ENCODE results near the gene FADS3. TPM values are rescaled to one million over a fixed set of nuclear protein-coding genes. Genes with fewer than 3 reads are reported as not detected.
A peak's percentile ranks its signal among the peaks of the same experiment; 100 is the strongest.

The FADS3 gene
- total and polyA plus RNA-seq, 9 of the 15 experiments (the other 6 are each of a cell fraction or from before 2014, with no cell fraction given): 0.97 to 148 (median 92.7) TPM

DNA sequence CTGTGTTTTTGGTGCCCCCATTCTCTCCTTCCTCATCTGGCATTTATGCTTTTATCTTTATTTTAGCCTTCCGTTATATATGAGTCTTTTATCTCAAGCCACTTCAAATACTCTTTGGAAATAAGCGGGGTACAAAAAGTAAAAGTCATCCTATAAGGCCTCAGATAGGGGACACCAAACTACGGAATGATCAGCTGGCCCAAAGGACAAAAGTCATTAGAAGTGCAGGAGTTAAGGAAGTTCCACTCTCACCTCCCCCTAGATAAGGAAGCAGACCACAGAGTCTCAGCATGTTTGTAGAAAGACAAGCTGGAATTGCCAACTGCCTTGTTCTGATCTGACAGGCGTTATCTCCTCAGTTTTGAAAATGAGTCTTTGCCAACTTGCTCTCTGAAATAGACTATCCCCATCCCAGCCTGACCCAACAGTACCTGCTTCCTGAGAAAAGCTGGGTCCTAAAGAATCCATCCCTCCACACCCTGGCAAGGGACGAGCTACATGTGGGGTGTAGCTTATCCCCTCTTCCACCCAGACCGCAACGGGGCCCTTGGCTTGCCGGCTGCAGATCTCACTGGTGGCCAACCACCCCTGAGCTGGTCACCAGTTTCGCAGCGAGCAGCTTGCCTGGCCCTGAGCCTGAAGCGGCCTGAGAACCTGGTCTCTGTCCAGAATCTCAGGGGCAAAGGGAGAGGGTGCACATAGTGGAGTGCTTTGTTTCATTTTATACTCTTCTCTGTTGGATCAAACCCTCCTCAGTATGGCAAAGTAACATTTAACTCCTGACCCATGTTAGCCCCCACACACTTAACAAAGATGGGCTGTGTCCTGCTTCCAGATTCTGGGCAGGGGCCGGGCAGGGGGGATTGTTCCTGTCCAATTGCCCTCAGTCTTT is 49.5 kb downstream of the FADS3 start (continued):
- TF ChIP-seq ZNF830 (CRISPR knock-in tag; IDR thresholded peaks at IDR 0.05): no peak
- peak; percentile 22; the same call in 1 of the 2 replicates for TF ChIP-seq PHF8 (IDR thresholded peaks at IDR 0.05; ENCODE audit: borderline replicate concordance, low read length)
- TF ChIP-seq ZNF407 (IDR thresholded peaks at IDR 0.05; ENCODE audit: low read depth): peak; percentile 76
- peak; percentile 64; the same call in 1 of the 2 replicates for TF ChIP-seq ZNF197 (CRISPR knock-in tag; IDR thresholded peaks at IDR 0.05; ENCODE audit: low read depth)
- peak; percentile 75 for TF ChIP-seq ZNF316 (IDR thresholded peaks at IDR 0.05)
- TF ChIP-seq, protein P1, sequence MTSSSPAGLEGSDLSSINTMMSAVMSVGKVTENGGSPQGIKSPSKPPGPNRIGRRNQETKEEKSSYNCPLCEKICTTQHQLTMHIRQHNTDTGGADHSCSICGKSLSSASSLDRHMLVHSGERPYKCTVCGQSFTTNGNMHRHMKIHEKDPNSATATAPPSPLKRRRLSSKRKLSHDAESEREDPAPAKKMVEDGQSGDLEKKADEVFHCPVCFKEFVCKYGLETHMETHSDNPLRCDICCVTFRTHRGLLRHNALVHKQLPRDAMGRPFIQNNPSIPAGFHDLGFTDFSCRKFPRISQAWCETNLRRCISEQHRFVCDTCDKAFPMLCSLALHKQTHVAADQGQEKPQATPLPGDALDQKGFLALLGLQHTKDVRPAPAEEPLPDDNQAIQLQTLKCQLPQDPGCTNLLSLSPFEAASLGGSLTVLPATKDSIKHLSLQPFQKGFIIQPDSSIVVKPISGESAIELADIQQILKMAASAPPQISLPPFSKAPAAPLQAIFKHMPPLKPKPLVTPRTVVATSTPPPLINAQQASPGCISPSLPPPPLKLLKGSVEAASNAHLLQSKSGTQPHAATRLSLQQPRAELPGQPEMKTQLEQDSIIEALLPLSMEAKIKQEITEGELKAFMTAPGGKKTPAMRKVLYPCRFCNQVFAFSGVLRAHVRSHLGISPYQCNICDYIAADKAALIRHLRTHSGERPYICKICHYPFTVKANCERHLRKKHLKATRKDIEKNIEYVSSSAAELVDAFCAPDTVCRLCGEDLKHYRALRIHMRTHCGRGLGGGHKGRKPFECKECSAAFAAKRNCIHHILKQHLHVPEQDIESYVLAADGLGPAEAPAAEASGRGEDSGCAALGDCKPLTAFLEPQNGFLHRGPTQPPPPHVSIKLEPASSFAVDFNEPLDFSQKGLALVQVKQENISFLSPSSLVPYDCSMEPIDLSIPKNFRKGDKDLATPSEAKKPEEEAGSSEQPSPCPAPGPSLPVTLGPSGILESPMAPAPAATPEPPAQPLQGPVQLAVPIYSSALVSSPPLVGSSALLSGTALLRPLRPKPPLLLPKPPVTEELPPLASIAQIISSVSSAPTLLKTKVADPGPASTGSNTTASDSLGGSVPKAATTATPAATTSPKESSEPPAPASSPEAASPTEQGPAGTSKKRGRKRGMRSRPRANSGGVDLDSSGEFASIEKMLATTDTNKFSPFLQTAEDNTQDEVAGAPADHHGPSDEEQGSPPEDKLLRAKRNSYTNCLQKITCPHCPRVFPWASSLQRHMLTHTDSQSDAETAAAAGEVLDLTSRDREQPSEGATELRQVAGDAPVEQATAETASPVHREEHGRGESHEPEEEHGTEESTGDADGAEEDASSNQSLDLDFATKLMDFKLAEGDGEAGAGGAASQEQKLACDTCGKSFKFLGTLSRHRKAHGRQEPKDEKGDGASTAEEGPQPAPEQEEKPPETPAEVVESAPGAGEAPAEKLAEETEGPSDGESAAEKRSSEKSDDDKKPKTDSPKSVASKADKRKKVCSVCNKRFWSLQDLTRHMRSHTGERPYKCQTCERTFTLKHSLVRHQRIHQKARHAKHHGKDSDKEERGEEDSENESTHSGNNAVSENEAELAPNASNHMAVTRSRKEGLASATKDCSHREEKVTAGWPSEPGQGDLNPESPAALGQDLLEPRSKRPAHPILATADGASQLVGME (CRISPR knock-in tag; IDR thresholded peaks at IDR 0.05): no peak
- TF ChIP-seq FOSL1 (tag; conservative IDR thresholded peaks at IDR 0.05): peak; percentile 38; the same call in 1 of the 2 replicates
- peak; percentile 82 for TF ChIP-seq NFRKB (IDR thresholded peaks at IDR 0.05; ENCODE audit: low read depth)
- peak; percentile 85 for TF ChIP-seq C11orf30 (IDR thresholded peaks at IDR 0.05; ENCODE audit: low read depth)

Measured in K562 (cell line).